Stimulated activated CD8-positive, alpha-beta memory T cell treated with anti-CD3 and anti-CD28 coated beads, Interleukin-12 subunit alpha, Interleukin-12 subunit beta, amount 100 ng/mL, for 24 hours (primary cell): Measurements from ENCODE around the gene CHD9NB.
"Not testable (repeated sequence)": the region's sequence is repeated elsewhere in the genome, so short reads cannot be mapped to it uniquely, and the experiment has no call there.

Source experiments
- DNase-seq: peaks from one replicate; pipeline ENCODE4 v3.0.0-alpha.2; 2020; ENCODE audit errors: extremely low read depth

The CHD9NB gene

DNA sequence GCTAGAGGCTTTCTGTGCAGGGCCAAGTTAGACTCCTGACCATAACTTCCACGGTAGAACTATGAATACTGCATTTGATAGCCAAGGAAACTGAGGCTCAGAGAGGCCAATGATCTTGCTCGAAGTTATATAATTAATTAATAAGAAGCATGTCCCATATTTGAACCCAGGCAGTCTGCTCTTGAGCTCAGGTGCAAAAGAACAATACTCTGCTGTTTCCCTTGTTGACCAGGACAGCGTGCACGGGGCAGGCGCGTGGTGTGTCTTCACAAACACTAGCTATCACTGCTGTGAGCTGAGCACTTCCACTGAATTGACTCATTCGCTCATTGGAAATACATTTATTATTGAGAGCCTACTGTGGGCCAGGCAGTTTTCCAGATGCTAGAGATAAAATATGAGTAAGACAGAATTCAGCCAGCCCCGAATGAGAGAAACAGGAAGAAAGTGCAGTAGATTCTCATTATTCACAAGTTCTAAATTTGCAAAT lies 3.7 kb upstream of the CHD9NB start:
- no peak for DNase-seq

DNA sequence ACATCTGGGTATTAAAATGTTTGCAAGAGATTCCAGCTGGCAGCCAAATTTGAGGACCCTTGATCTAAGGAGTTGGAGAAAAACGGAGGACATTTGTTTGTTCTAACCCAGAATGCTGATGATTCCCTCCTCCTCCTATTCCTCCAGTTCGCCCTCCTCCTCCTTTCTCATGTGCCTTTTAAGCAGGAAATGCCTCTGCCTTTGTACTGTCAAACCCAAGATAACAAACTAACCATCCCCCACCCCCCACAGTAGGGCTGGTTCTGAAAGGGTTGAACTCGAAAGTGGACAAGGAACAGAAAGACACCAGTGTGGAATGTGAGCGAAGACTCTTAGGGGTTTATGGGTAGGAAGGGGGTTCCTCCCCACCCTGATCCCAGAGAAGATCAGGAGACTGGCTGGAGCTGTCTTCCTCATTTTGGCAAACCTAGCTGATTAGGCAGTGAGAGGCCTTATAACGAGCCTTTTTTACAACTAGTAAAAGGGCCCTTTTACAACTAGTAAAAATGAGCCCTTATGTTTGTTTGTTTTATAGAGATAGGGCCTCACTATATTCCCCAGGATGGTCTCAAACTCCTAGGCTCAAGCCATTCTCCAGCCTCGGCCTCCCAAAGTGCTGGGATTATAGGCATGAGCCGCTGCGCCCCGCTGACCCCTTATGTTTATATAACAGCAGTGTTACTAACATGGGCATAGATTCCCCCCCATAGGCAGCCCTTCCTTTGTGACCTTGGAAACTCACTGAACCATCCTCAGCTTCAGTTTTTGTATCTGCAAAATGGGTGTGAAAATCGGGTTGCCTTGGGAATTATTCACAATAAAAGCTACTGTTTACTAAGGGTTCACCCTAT lies 3.1 kb upstream of the CHD9NB start:
- no peak for DNase-seq

DNA sequence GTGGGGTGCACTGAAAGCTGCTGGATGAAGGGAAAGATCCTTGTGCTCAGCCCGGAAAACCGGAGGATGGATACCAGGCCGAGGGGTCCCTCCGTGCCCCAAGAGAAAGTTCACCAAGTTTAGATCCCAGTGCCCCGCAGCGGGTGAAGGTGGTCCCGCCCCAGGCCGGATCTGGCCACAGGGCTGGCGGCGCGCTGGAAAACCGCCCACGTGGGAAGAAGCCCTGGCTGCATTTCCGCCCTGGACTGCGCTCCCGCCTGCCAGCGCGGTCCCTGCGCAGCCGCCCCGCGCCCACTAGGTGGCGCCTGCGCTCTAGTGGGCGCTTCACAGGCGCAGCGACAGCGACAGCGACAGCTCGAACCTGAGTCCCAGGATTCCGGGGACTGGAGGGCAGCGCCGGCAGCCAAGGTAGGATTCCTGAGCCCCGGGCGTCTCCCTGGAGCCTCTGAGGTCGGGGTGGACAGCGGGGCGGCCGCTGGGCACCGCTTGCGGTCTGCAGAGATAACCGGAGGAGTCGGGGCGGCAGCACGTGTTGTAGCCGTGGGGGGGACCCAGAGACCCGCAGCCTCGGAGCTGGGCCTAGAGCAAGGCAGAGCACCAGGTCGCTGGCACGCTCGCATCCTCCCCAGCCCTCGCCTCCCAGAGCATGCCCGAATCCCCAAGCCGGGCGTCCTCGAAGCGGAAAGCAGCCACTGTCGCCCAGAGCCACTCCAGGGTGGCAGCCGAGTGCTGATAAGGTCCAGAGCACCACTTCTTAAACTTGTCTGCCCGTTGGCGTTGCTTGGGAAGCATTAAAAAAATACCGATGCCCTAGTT lies 2.2 kb upstream of the CHD9NB start, which contains the start of gene CHD9:
TSS of gene CHD9 (plus strand) at position 322 of the 816 bp plus-strand sequence. CDS start 101,099 bp downstream, outside the sequence.
- peak; percentile 34 for DNase-seq

DNA sequence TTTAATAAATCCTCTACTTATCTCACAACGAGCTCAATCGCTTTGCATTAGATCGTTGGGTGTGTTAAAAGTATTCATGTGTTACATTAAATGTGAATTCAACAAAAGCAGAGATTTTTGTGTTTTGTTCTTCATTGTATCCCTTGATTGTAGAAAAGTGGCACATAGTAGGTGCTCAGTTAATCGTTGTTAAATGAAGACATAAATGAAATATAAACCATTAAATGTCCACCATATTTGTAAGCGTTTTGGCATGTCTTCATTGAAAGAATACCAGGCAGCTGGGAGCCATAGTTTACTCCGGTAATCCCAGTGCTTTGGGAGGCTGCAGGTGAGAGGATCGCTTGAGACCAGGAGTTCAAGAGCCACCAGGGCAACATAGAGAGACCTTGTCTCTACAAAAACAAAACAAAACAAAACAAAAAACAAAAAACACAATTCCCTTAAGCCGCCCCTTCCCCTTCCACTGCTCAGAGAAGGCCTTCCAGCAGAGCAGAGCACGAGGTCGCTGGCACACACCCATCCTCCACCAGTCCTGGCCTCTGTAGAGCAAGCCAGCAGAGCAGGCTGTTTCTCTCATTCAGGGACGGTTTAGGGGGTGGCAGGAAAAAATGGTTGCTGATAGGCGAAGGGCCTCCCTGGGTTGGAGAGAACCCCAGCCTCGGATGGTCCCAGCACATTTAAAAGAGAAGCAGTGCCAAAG lies 1.4 kb upstream of the CHD9NB start:
- no peak for DNase-seq

DNA sequence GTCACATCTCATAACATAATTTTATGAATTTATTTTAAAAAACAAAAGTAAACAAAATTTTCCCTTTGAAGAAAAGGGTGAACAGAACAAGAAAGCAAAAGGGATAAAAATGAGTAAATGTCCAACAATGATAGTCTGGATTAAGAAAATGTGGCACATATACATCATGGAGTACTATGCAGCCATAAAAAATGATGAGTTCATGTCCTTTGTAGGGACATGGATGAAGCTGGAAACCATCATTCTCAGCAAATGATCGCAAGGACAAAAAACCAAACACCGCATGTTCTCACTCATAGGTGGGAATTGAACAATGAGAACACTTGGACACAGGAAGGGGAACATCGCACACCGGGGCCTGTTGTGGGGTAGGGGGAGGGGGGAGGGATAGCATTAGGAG lies 1.4 kb downstream of the CHD9NB start:
- DNase-seq = not testable (repeated sequence)

DNA sequence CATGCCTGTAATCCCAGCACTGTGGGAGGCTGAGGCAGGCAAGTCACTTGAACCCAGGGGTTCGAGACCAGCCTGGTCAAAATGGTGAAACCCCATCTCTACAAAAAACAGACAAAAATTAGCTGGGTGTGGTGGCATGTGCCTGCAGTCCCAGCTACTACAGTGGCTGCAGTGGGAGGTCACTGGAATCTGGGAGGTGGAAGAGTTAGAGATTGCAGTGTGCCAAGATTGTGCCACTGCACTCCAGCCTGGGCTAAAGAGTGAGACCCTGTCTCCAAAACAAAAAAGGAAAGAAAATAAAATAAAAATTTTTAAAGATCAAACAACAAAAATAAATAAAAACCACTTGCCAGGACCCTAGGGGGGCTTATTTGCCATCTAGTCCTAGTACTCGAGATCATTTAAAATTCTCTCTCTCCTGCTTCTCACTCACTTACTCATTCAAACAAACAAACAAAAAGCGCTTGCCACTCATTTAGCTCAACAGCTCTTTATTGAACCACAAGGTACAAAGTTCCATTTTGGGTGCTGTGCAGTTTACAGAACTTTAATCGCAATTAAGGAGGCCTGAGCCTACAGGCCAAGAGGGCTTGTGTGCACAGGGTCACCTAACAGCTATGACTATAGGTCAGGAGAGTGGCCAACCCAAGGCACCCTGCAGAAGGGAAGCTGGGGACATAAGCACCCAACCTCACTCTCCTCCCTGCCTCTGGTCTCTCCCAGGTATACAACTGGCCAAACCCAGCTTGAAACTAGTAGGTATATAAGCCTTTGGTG lies 4.4 kb downstream of the CHD9NB start:
- DNase-seq = no peak

DNA sequence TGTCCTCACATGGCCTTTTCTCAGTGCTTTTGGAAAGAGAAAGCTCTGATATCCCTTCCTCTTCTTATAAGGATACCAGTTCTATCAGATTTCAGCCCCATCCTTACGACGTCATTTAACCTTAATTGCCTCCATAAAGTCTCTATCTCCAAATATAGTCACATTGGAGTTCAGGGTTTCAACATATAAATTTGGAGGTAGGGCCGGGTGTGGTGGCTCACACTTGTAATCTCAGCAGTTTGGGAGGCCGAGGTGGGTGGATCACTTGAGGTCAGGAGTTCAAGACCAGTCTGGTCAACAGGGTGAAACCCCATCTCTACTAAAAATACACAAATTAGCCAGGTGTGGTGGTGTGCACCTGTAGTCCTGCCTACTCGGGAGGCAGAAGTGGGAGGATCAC lies 5.2 kb downstream of the CHD9NB start:
- DNase-seq = not testable (repeated sequence)

DNA sequence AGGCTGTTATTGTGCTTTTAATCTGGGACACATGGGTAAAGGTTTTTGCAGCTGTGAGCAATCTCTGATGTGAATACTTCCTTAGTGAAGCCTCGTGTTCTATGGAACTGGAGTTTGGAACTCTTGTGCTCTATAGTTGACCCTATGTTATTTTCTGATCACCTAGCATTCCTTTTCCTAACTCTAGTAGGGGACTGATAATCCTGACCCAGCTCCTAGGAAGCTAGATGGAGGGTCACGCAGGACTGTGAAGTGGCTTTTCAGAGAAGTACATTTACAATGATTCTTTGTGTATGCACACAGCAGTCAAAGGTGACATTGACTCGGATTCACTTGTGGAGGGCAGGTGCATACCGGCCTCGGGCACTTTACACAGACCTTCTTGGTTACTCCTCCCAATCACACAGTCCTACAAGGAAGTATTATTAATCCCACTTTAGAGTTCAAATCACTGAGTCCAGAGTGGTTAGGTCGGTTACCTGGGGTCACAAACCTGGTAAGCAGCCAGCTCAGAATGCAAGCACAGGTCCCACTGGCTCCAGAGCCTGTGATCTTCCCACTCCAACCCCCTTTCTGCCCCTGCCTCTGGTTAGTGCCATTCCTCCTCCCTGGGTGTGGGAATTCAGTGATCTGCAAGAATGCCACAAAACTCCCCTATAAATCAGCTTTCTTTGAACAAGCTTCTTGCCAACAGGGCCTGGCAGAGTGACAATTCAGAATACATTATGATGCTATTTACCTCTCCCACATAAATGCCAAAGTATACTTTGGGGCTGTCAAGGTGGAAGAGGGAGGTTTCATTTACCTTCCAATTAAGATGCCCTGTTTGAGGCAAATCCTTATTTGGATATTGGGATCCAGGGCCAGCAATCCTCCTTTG lies 7.1 kb downstream of the CHD9NB start:
- no peak for DNase-seq

DNA sequence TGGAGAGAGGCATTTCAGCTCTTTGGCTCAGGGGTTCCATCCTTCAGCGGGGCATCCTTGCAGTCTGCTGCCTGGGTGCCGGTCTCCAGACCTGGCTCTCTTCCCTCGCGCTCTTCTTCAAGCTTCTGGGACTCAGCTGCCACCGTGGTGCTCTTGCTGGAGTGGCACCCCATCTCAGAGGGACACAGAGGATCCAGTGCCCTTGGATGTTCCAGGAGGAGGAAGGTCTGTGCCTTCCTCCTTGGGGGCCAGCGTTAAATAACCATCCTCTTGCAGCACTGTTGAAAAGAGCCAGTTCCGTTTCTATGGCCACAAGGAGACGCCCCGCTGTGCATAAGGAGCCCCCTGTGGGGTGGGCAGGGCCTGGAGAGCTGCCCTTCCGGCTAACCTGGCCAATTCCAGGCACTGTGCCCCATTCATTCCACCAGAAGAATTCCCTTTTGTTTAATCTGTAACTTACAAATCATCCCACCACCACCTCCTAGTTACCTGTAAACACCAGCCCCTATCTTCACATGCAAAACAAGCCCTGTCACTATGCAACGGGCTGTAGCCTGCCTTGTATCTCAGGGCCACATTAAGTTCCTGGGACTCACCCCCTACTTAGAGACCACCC lies 8.6 kb downstream of the CHD9NB start:
- no peak for DNase-seq

DNA sequence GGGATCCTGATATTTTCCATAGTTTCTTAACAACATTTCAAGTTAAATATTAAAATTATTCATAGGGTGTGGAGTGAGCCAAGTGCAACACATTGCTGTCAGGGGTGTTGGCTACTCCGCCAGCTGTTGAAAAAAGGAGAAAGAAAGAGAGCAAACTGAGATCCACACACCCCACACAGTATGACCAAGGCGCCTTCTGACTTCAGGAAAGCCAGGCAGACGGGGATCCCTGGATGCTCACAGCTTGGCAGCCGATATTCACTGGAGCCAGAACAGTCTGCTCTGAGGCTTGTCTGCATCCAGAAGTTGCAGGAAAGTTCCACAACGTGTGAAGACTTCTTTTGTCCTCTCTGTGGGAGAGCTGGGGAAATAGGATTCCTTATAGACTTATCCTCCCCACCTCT lies 9.3 kb downstream of the CHD9NB start:
- DNase-seq = no peak

DNA sequence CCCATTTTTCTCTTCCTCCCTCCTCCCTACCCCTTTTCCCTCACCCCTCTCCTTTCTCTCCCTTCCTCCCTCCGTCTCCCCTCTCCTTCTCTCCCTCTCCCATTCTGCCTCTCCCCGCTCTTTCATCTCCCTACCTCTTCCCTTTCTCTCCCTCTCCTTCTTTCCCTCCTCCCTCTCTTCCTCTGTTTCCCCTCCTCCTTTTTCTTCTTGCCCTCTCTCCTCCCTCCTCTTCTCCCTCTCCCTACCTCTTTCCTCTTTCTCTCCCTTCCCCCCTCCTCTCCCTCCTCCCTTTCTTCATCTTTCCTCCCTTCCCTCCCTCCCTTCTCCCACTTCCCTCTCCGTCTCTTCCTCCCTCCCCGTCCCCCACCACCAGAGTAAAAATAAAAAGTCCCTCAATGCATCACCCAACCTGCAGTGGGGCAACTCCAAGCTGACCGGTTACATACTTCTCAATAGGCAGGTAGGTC lies 10.4 kb downstream of the CHD9NB start:
- no peak for DNase-seq

DNA sequence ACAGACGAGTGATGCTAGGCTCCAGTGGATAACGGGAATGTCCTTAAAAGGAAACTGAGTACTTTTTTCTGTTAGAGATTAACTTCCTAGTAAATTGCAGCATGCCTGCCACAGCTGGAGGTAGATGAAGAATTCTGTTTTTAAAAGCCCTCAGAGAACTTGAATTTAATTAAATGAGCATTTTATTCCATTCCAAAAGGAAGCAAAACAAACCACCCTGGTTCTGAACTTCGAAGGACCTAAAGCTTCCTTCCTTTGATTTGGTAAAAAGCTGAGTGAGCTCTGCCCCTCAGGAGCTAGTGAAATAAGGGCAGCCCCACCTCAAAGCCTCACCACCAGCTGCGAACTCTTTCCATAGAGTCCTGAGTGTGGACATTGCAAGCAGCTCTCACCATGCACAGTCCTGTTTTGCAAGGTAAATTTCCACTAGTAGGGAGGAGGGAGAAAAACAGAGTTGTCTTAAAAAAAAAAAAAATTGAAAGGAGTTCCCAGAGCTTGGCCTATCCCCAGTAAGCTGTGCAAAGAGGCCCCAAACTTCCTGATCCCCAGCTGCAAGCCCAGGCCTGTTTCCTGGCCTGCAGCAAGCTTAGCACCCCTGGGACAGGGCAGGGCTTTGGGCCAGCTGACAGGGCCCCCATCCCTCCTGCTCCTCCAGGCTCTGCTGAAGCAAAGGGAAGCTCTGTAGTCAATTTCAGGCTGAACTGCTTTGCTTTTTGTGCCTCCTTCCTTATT lies 11.2 kb downstream of the CHD9NB start:
- DNase-seq = no peak

DNA sequence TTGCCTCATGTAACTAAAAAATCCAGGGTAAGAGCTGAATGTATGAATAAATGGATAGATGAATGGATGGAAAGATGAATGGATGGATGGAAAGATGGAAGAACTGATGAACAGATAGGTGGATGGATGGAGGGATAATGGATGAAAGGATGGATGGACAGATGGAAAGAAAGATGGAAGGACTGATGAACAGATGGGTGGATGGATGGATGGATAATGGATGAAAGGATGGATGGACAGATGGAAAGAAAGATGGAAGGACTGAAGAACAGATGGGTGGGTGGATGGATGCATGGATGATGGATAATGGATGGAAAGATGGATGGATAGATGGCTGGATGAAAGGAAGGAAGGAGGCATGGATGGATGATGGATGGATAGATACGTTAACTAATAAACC lies 11.9 kb downstream of the CHD9NB start:
- no peak for DNase-seq

DNA sequence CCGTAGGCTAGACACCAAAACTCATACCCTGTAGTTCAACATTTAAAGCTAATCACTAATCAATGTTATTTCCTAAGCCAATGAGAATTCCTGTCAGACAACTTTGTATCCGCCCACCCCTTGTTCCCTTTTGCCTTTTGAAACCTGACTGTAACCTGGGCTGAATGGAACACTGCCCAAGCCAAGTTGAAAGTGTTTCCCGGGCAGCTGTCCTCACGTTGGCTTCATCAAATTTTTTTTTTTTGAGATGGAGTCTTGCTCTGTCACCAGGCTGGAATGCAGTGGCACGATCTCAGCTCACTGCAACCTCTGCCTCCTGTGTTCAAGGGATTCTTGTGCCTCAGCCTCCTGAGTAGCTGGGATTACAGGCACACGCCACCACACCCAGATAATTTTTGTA lies 16.0 kb downstream of the CHD9NB start:
- DNase-seq = not testable (repeated sequence)

DNA sequence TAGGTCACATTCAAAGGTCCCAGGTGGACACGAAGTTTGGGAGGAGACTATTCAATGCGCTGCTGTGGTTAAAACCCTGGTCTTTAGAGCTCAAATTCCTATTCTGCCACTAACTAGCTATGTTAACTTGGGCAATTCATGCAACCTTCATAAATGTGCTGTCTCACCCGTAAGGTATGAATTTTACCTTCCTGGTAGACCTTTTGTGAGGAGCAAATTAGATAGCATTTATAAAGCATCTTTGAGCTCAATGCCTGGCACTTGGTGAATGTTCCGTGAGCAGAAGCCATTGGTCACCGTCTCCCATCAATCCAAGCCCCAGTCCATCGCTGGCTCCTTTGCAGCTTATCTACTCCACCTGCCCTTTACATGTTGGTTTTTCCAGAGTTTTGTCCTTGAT lies 16.6 kb downstream of the CHD9NB start:
- no peak for DNase-seq

DNA sequence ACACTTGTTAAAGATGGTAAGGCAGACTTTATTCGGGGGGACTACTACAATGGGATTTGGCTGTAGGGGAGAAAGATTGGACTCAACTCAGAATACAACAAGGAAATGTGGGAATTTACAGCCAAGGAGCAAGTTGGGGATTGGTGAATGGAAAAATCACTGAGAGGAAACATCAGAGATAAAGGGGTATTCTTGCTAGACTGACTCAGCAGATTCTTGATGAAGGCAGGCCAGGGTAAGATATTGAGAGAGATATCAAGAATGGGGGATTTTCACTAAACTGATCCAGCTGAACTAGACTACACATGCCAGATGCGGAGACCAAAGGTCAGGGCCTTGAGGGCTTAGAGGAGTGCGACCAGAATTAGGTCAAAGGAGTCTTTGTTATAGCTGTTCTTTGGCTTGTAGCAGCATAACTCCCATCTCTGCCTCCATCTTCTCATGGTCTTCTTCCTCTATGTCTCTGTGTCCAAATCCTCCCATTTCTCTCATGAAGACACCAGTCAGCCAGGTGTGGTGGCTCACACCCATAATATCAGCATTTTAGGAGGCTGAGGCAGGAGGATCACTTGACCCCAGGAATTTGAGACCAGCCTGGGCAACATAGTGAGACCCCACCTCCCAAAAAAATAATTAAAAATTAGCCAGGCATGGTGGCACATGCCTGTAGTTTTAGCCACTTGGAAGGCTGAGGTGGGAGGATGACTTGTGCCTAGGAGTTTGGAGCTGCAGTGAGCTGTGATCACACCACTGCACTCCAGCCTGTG lies 17.3 kb downstream of the CHD9NB start:
- no peak for DNase-seq

DNA sequence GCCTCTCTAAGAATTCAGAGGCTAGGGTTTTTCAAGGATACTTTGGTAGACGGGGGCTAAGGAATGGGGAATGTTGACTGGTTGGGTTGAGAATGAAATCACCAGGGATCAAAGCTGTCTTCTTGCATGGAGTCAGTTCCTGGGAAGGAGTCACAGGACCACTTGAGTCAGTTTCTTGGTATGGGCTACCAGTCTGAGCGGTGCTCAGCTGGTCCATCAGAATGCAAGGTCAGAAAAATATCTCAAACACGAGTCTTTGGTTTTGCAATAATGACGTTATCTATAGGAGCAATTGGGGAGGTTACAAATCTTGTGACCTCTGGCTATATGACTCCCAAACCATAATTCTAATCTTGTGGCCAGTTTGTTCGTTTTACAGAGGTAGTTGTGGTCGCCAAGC lies 18.4 kb downstream of the CHD9NB start:
- DNase-seq = no peak

DNA sequence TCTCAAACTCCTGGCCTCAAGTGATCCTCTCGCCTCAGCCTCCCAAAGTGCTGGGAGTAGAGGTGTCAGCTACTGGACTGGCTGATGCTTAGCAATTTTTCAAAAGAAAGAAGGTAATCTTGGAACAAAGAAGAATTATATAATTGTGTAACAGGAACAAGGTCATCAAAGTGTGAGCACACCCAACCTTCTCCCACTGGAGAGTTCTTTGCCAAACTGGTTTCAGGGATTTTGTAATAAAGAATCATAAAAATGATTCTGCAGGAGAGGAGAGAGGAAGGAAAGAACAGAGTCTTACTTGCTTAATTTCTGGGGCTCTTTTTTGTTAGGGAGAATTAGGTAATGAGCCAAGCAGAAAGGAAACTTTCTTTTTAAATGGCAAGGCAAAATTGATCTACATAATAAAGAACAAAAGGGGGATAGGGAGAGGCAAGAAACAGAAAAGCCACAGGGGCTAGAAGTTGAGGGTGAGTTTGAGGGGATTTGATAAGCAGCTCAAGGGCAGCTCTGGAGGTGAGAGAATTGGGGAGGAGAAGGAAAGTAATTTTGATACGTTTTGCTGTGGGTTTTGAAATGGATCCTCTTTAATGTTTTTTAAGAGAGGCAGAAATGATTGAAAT lies 21.3 kb downstream of the CHD9NB start:
- DNase-seq = no peak
